ENCODE measurements around the gene HCFC1R1. TPM values are rescaled to one million over a fixed set of nuclear protein-coding genes. Genes with fewer than 3 reads are reported as not detected.

The HCFC1R1 gene
- total RNA-seq, 1 experiment from 2014 or later: 61.3 TPM

GRCh38 chr16:2999929-3000328, 23.8 kb downstream of the HCFC1R1 start:
- H3K4ac ChIP-seq (ENCODE audit: low read depth, low read length): no peak overlapping the region
- H3K23ac ChIP-seq (ENCODE audit: insufficient read length, low read depth, low read length): no peak overlapping the region
- no peak overlapping the region for H4K91ac ChIP-seq (ENCODE audit: insufficient read length, low read depth, low read length)
- H2AFZ ChIP-seq (ENCODE audit: low read length): no peak overlapping the region
- no peaks in the 10 kb centered on the region for H3K27me3 ChIP-seq (ENCODE audit: insufficient read depth, low read length)
- H3K27ac Mint-ChIP-seq: no peak overlapping the region; a peak in 2 of 7 replicates
- H3K79me2 ChIP-seq (ENCODE audit: insufficient read depth, low read length): no peaks in the 10 kb centered on the region
- no peak overlapping the region for H3K27ac ChIP-seq (ENCODE audit: insufficient read length, low read depth, low read length)
- WGBS (ENCODE audit: extremely low coverage, insufficient read length, low lambda C conversion rate): no CpG with 5 or more reads among the region's 6 CpGs
- H2AK5ac ChIP-seq (ENCODE audit: insufficient read length, low read length): no peak overlapping the region
- H3K36me3 Mint-ChIP-seq (ENCODE audit: insufficient read depth in 1 of 3, low read depth in 3 of 3): peaks cover 0 to 7% (median 0%) of the 10 kb centered on the region in 3 experiments; a peak in 3 of 7 replicates
- H2BK15ac ChIP-seq (ENCODE audit: low read depth, low read length): no peak overlapping the region
- H3K4me2 ChIP-seq (ENCODE audit: insufficient read depth, insufficient read length, low read length): no peak overlapping the region
- H2BK20ac ChIP-seq (ENCODE audit: low read depth, low read length, poor library complexity, severe bottlenecking): no peak overlapping the region
- peaks cover 6 to 30% of the 10 kb centered on the region in 2 experiments for H3K4me1 Mint-ChIP-seq
- no peak overlapping the region for H3K56ac ChIP-seq (ENCODE audit: insufficient read length, low read depth, low read length)
- no peaks in the 10 kb centered on the region for H3K4me1 ChIP-seq (ENCODE audit: insufficient read depth, low read length)
- H4K8ac ChIP-seq (replicated peaks; ENCODE audit: insufficient read length, low read depth, low read length): no peak overlapping the region
- H3K23me2 ChIP-seq (ENCODE audit: insufficient read length, low read depth, low read length, poor library complexity, severe bottlenecking): no peaks in the 10 kb centered on the region
- no peaks in the 10 kb centered on the region for H3K79me1 ChIP-seq (ENCODE audit: insufficient read depth, low read depth, low read length, poor library complexity, severe bottlenecking)
- no peak overlapping the region; a peak in 1 of 5 replicates for H3K4me3 Mint-ChIP-seq
- H3K9me3 ChIP-seq (ENCODE audit: control insufficient read depth, low read depth, low read length): no peaks in the 10 kb centered on the region
- no peak overlapping the region for H3K14ac ChIP-seq (ENCODE audit: insufficient read depth, low read length)
- no peak overlapping the region for H2BK5ac ChIP-seq (ENCODE audit: insufficient read length, low read length)
- no peaks in the 10 kb centered on the region; the same call in none of the 2 replicates for H3K27me3 Mint-ChIP-seq (ENCODE audit: low read depth)
- no peak overlapping the region for H3T11ph ChIP-seq (ENCODE audit: low read length)
- TF ChIP-seq CTCF (conservative IDR thresholded peaks at IDR 0.05): no peak
- H4K20me1 ChIP-seq (ENCODE audit: control insufficient read depth, insufficient read depth, insufficient read length): peaks cover 2% of the 10 kb centered on the region
- no peak overlapping the region for H2BK120ac ChIP-seq (ENCODE audit: low read depth, low read length, poor library complexity, severe bottlenecking)
- H4K5ac ChIP-seq (ENCODE audit: insufficient read length, low read depth, low read length): no peak overlapping the region
- DNase-seq: no peak
- no peak overlapping the region for H2BK12ac ChIP-seq (ENCODE audit: insufficient read length, low read depth, low read length)
- H3K9me3 Mint-ChIP-seq: no peaks in the 10 kb centered on the region
- no peak overlapping the region for H3K18ac ChIP-seq (ENCODE audit: insufficient read length, low read depth, low read length)
- no peak overlapping the region for H3K9ac ChIP-seq (ENCODE audit: extremely low read depth, insufficient read length, low read length)

All from H9 (cell line).